HCT116 (cell line): Measurements from ENCODE around the gene BIK. TPM values are rescaled to one million over a fixed set of nuclear protein-coding genes. Genes with fewer than 3 reads are reported as not detected.

ENCODE experiments used
- ATAC-seq: fragments of 200-7000 bp; cut with Tn5 transposase; 2 replicates; pipeline ENCODE4 v1.9.1; 2020; ENCODE audit warnings: mild to moderate bottlenecking, moderate library complexity
- BruUV-seq: library from RNA; stranded (reverse); fragments of 400-500 nt; replicated peaks from 2 replicates; lab custom pipeline; 2021; lab: Mats Ljungman, UMichigan
- CTCF ChIA-PET: fragments of 300-600 bp; sonication (Branson Sonifier 250); formaldehyde crosslinking; loops from one replicate; lab custom pipeline; 2021; ENCODE audit warnings: antibody characterized with exemption; lab: Charles Lee
- POLR2A ChIA-PET: fragments of 300-600, 350-600 bp; sonication (Branson Sonifier 250); formaldehyde crosslinking; loops from one replicate; lab custom pipeline; 2021; ENCODE audit warnings: antibody characterized with exemption; lab: Charles Lee
- RAD21 ChIA-PET, 2 experiments: fragments of 300-600 bp; sonication (Branson Sonifier 250); formaldehyde crosslinking; loops; one replicate each; lab custom pipeline; 2023; ENCODE audit warnings: low total read pairs in 2 of 2; ENCODE audit not compliant: uncharacterized antibody in 2 of 2, unreplicated experiment in 2 of 2, low non-redundant PET in 1 of 2; lab: Charles Lee
- DNase-seq: peaks from one replicate; pipeline ENCODE4 v3.0.0-alpha.2; 2010; ENCODE audit warnings: low read depth, low spot score
- H2AFZ ChIP-seq: fragments of 200-600 bp; shearing (Covaris generic), sonication (generic); 2 replicates; pipeline ENCODE4 v1.6.1; 2017; ENCODE audit warnings: low read depth, mixed run types, mixed read lengths, antibody characterized with exemption, low read length; ENCODE audit not compliant: poor library complexity, severe bottlenecking
- H3K27ac ChIP-seq: 2 replicates; pipeline ENCODE4 v1.5.1; 2012; ENCODE audit warnings: low read depth, low read length
- H3K27me3 ChIP-seq: fragments of 200-600 bp; sonication (generic); 2 replicates; pipeline ENCODE4 v1.6.1; 2016; ENCODE audit warnings: mixed run types, low read length, mixed read lengths; ENCODE audit not compliant: insufficient read depth
- H3K36me3 ChIP-seq, 2 experiments: fragments of 200-500 bp in 1 of 2; fragments of 200-600 bp in 1 of 2; sonication (Bioruptor generic) in 1 of 2; sonication (generic) in 1 of 2; 2 replicates each; pipeline versions ENCODE4 v1.5.1 to v1.6.1; 2014 to 2016; ENCODE audit warnings: low read length in 2 of 2, inconsistent platforms in 1 of 2, mixed read lengths in 1 of 2, mixed run types in 1 of 2; ENCODE audit not compliant: insufficient read depth in 2 of 2, control insufficient read depth in 1 of 2
- H3K4me1 ChIP-seq, 2 experiments: fragments of 200-600 bp in 1 of 2; sonication (generic) in 1 of 2; 2 replicates each; pipeline versions ENCODE4 v1.5.1 to v1.6.1; 2012 to 2017; ENCODE audit warnings: low read length in 2 of 2, inconsistent platforms in 1 of 2, mild to moderate bottlenecking in 1 of 2, mixed read lengths in 1 of 2, mixed run types in 1 of 2, moderate library complexity in 1 of 2; ENCODE audit not compliant: insufficient read depth in 2 of 2, control insufficient read depth in 1 of 2
- H3K4me2 ChIP-seq: fragments of 200-600 bp; sonication (generic); 2 replicates; pipeline ENCODE4 v1.6.1; 2017; ENCODE audit warnings: mixed run types, low read length, mixed read lengths
- H3K4me3 ChIP-seq, 2 experiments: fragments of 200-600 bp in 1 of 2; sonication (generic) in 1 of 2; replicated peaks in 1 of 2; 2 replicates each; pipeline ENCODE4 v1.5.1; 2011 to 2016; ENCODE audit warnings: low read length in 2 of 2, control low read depth in 1 of 2, low read depth in 1 of 2, mild to moderate bottlenecking in 1 of 2, mixed read lengths in 1 of 2, mixed run types in 1 of 2
- H3K79me2 ChIP-seq: fragments of 200-600 bp; sonication (generic); 2 replicates; pipeline ENCODE4 v1.6.1; 2017; ENCODE audit warnings: mild to moderate bottlenecking, mixed run types, low read length, moderate library complexity, mixed read lengths; ENCODE audit not compliant: insufficient read depth
- H3K9ac ChIP-seq: fragments of 200-600 bp; sonication (generic); 2 replicates; pipeline ENCODE4 v1.6.1; 2016; ENCODE audit warnings: low read length, mixed read lengths
- H3K9me2 ChIP-seq: fragments of 200-600 bp; sonication (generic), shearing (Covaris generic); 2 replicates; pipeline ENCODE4 v1.6.1; 2017; ENCODE audit warnings: mixed run types, mild to moderate bottlenecking, moderate library complexity; ENCODE audit not compliant: insufficient read depth
- H3K9me3 ChIP-seq, 2 experiments: fragments of 200-500 bp in 1 of 2; fragments of 200-600 bp in 1 of 2; sonication (Bioruptor generic) in 1 of 2; sonication (generic) in 1 of 2; 2 replicates each; pipeline ENCODE4 v1.6.1; 2014 to 2017; ENCODE audit warnings: low read length in 2 of 2, mixed read lengths in 2 of 2, inconsistent platforms in 1 of 2, low read depth in 1 of 2, mild to moderate bottlenecking in 1 of 2, mixed run types in 1 of 2, moderate library complexity in 1 of 2; ENCODE audit not compliant: control insufficient read depth in 1 of 2, insufficient read depth in 1 of 2
- H4K20me1 ChIP-seq: fragments of 200-600 bp; sonication (generic), shearing (Covaris generic); 2 replicates; pipeline ENCODE4 v1.6.1; 2017; ENCODE audit warnings: mixed run types, mild to moderate bottlenecking, moderate library complexity; ENCODE audit not compliant: insufficient read depth
- CBX3 ChIP-seq: IDR thresholded peaks from 2 replicates; pipeline ENCODE4 v1.6.1; 2012; ENCODE audit warnings: low read depth
- CEBPB ChIP-seq: IDR thresholded peaks from 2 replicates; pipeline ENCODE4 v1.6.1; 2012; ENCODE audit warnings: low read depth
- CTCF ChIP-seq, 3 experiments: fragments of 200-600 bp in 1 of 3; sonication (generic) in 1 of 3; IDR thresholded peaks in 2 of 3; conservative IDR thresholded peaks in 1 of 3; 2 replicates each; pipeline ENCODE4 v1.5.1; 2012 to 2017; ENCODE audit warnings: low read depth in 2 of 3, low read length in 2 of 3, antibody characterized with exemption in 1 of 3, borderline replicate concordance in 1 of 3, control low read depth in 1 of 3, mild to moderate bottlenecking in 1 of 3, mixed read lengths in 1 of 3, mixed run types in 1 of 3, moderate library complexity in 1 of 3; ENCODE audit not compliant: insufficient read depth in 1 of 3
- FOSL1 ChIP-seq: IDR thresholded peaks from 2 replicates; pipeline ENCODE4 v1.6.1; 2012; ENCODE audit warnings: low read depth
- JUND ChIP-seq: IDR thresholded peaks from 2 replicates; pipeline ENCODE4 v1.6.1; 2012
- MAX ChIP-seq: IDR thresholded peaks from 2 replicates; pipeline ENCODE4 v1.6.1; 2012
- POLR2A ChIP-seq: IDR thresholded peaks from 2 replicates; pipeline ENCODE4 v1.7.0; 2011; ENCODE audit warnings: borderline replicate concordance; ENCODE audit not compliant: insufficient read depth, insufficient read length; ENCODE audit errors: extremely low read depth
- POLR2AphosphoS5 ChIP-seq: IDR thresholded peaks from 2 replicates; pipeline ENCODE4 v1.6.1; 2011; ENCODE audit warnings: mild to moderate bottlenecking, low read depth, low read length, moderate library complexity
- REST ChIP-seq: IDR thresholded peaks from 2 replicates; pipeline ENCODE4 v1.6.1; 2012; ENCODE audit warnings: low read depth
- SIN3A ChIP-seq: IDR thresholded peaks from 2 replicates; pipeline ENCODE4 v1.6.1; 2012; ENCODE audit warnings: low read depth
- SRF ChIP-seq: IDR thresholded peaks from 2 replicates; pipeline ENCODE4 v1.6.1; 2012; ENCODE audit warnings: low read depth
- TCF7L2 ChIP-seq: IDR thresholded peaks from 2 replicates; pipeline ENCODE4 v1.7.0; 2011; ENCODE audit warnings: borderline replicate concordance, inconsistent platforms; ENCODE audit not compliant: insufficient read depth, insufficient read length; ENCODE audit errors: extremely low read depth
- YY1 ChIP-seq: IDR thresholded peaks from 2 replicates; pipeline ENCODE4 v1.6.1; 2011; ENCODE audit warnings: low read length, low read depth, moderate library complexity, mild to moderate bottlenecking; ENCODE audit not compliant: insufficient replicate concordance; ENCODE audit errors: extremely low read depth
- ZBTB33 ChIP-seq: IDR thresholded peaks from 2 replicates; pipeline ENCODE4 v1.6.1; 2011; ENCODE audit warnings: mild to moderate bottlenecking, low read length, moderate library complexity; ENCODE audit not compliant: insufficient replicate concordance; ENCODE audit errors: extremely low read depth
- ZFX ChIP-seq: fragments of 450-650 bp; IDR thresholded peaks from 2 replicates; pipeline ENCODE4 v1.6.1; 2017
- ZNF274 ChIP-seq: fragments of 200-500 bp; sonication (Bioruptor generic); IDR thresholded peaks from 2 replicates; pipeline ENCODE4 v1.6.1; 2014; ENCODE audit warnings: mild to moderate bottlenecking, low read depth, low read length, inconsistent platforms
- intact Hi-C: fragments of 100-400 bp; cut with micrococcal nuclease; formaldehyde crosslinking; loops from 2 replicates; pipeline ENCODE4 v1.10.0; 2022
- total RNA-seq: library from RNA; stranded (reverse); gene quantifications from one replicate; pipeline ENCODE4 v1.2.1, GENCODE V29; 2021; ENCODE audit not compliant: unreplicated experiment

BIK gene
- total RNA-seq, 1 experiment from 2014 or later = 31.0 TPM

GRCh38 chr22:43118024-43118849 is 7.7 kb downstream of the BIK start:
- Histone ChIP-seq H3K27me3 (no peaks in the 10 kb centered on the region), H3K4me1 (peaks cover 5 to 25% of the 10 kb centered on the region in 2 experiments; a peak in 2 of 4 replicates), H3K79me2 (peaks cover 27% of the 10 kb centered on the region), H3K4me2 (no peak overlapping the region), H3K9me2 (no peaks in the 10 kb centered on the region), H3K27ac (no peak overlapping the region), H3K4me3 (no peak overlapping the region), H4K20me1 (no peaks in the 10 kb centered on the region), H3K9me3 (no peaks in the 10 kb centered on the region)
- ChIA-PET RAD21 (no interaction called here), POLR2A (interaction anchor here (0.8 kb wide), 1 partner anchor 9 kb away, joined by 3 read pairs; no protein-coding TSS in a partner anchor), CTCF (no interaction called here)
- no peak for ATAC-seq
- no TSS peak for BruUV-seq
- intact Hi-C loops = no loop called here
- TF ChIP-seq TCF7L2 (no peak), ZNF274 (no peak), SIN3A (no peak), ZFX (no peak), POLR2AphosphoS5 (no peak), CBX3 (no peak), CTCF (IDR thresholded peaks at IDR 0.05 in 2 of 3, conservative IDR thresholded peaks at IDR 0.05 in 1 of 3; ENCODE audit: borderline replicate concordance in 1 of 3, insufficient read depth in 1 of 3, low read depth in 2 of 3, low read length in 2 of 3) (no peak), FOSL1 (no peak), YY1 (no peak), SRF (no peak), JUND (no peak), CEBPB (no peak), ZBTB33 (no peak), POLR2A (no peak), MAX (no peak), REST (no peak)
- TF ChIP-seq, all 23 proteins: peak for 0
- no peaks in the 10 kb centered on the region for H3K36me3 ChIP-seq
- H2AFZ ChIP-seq = no peak overlapping the region
- no peak overlapping the region for H3K9ac ChIP-seq
- no peak for DNase-seq
